GM19023 (cell line): ENCODE results near the gene FADD.
"Not testable (repeated sequence)": the region's sequence is repeated elsewhere in the genome, so short reads cannot be mapped to it uniquely, and the experiment has no call there.

Experiments
- ATAC-seq: cut with Tn5 transposase; IDR thresholded peaks from one replicate; pipeline ENCODE4 v1.9.1; 2021; ENCODE audit warnings: mild to moderate bottlenecking, moderate library complexity; ENCODE audit not compliant: unreplicated experiment

Gene FADD

GRCh38 chr11:70180906-70181305, 22.2 kb upstream of the FADD start:
- ATAC-seq, result no peak

DNA sequence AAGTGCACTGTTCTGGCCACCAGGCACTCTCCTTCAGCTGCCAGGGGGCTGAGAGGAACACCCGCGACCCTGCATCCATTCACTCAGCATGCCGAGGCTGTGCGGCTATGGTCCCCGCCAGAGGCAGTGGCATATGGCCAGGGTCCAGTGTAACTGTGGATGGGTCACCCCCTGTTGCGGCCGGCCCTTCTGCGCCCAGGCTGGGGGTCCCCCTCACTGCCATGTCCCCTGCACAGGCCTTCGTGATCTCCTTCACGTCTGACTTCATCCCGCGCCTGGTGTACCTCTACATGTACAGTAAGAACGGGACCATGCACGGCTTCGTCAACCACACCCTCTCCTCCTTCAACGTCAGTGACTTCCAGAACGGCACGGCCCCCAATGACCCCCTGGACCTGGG, 20.8 kb upstream of the FADD start:
- ATAC-seq, result no peak

DNA sequence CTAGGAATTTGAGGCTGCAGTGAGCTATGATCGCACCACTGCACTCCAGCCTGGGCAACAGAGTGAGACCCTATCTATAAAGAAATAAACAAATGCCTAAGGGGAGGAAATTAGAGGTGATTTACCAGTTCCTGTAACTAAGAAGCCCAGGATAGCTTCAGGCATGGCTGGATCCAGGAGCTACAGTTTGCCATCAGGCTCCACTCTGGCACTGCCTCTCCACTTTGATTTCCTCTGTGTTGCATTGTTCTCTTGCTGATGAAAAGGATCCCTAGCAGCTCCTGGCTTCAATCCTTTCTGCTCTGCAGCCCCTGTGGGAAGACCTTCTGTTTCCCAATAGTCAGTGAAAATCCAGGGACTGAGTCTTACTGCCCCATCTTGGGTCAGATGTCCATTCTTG, 20.1 kb upstream of the FADD start:
- ATAC-seq, result no peak

- ATAC-seq, result no peak
These were observed 19.5 kb upstream of the FADD start for GRCh38 chr11:70183483-70184176.

DNA sequence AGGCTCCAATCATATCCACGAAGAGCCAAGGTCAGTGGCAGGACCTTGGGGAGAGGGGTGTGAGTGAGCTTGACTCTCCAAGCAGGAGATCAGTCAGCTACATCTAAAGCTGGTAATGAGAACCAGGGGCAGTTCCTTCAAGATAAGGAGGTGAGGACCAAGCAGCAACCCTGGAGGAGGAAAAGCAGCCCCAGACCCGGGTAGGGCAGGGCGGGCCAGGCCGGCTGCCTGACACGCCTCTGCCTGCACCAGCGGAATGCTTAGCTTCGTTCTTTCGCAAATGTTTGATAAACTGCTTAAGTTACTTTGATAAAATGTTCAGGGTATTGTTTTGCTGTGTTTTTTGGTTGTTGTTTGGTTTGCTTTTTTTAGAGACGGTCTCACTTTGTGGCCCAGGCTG, 18.7 kb upstream of the FADD start:
- no peak for ATAC-seq

- ATAC-seq, result no peak
These were observed 17.6 kb upstream of the FADD start for GRCh38 chr11:70185348-70186055.

DNA sequence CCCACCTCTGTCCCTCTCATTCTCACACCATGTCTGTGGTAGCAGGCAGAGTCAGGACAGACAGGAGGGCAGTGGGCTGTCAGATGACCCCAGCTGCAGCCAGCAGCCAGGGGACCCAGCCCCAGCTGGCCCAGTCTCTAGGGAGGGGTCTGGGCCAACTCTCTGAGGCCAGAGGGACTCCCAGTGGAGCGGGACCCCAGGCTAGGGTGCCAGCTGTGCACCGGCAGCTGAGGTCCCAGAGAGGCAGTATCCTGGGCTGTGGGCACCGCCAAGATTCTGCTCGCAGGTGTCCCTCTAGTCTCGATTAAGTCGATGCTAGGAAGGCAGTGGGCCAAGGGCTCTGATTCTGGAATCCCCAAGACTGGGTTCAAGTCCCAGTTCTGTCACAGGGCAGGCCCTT, 16.7 kb upstream of the FADD start:
- no peak for ATAC-seq

GRCh38 chr11:70186936-70187335, 16.2 kb upstream of the FADD start:
- ATAC-seq, result no peak

DNA sequence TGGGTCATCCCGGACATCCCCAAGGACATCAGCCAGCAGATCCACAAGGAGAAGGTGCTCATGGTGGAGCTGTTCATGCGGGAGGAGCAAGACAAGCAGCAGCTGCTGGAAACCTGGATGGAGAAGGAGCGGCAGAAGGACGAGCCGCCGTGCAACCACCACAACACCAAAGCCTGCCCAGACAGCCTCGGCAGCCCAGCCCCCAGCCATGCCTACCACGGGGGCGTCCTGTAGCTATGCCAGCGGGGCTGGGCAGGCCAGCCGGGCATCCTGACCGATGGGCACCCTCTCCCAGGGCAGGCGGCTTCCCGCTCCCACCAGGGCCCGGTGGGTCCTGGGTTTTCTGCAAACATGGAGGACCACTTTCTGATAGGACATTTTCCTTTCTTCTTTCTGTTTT, 15.3 kb upstream of the FADD start:
- no peak for ATAC-seq

DNA sequence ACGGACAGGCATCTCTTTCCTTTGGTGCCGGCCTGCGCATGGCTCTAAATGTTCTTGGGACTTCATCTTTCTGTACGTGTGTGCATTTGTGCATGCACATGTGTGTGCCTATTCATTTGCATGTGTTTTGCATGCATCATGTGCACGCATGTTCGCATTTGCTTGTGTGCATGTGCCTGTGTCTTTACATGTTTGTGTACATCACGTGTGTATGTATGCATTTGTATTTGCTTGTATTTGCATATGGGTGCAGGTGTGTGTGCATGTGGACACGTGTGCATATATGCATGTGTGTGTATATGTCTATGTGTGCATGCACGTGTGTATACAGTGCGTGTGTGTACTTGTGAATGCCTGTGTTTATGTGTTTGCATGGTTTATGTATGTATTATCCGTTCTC, 13.5 kb upstream of the FADD start:
- no peak for ATAC-seq

DNA sequence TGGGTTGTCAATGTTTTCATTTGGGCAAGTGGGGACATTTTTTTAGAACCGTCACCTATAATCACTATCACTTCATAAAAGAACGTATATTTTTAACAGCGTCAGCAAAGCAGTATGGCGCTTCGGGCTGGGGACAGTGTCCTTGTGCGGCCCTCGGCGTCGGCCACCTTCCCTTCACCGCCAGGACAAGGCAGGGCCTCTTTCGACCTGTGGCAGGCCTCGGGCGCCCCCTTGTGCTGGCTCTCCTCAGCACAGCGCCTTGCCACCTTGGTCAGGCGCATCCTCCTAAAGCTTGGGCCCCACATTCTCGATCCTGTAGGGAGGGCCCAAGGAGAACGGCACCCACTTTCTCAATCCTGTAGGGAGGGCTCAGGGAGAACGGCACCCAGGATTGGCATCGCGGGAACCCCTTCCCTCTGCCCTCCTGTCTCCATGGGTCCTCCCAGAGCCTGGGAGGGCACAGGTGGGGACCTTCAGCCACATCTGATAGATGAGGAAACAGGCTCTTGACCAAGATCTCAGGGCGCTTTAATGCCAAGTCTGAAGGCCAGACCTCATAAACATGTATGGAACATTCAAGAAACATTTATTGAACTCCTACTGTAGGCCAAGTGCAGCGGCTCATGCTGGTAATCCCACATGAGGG, 11.5 kb upstream of the FADD start:
- ATAC-seq, result no peak

DNA sequence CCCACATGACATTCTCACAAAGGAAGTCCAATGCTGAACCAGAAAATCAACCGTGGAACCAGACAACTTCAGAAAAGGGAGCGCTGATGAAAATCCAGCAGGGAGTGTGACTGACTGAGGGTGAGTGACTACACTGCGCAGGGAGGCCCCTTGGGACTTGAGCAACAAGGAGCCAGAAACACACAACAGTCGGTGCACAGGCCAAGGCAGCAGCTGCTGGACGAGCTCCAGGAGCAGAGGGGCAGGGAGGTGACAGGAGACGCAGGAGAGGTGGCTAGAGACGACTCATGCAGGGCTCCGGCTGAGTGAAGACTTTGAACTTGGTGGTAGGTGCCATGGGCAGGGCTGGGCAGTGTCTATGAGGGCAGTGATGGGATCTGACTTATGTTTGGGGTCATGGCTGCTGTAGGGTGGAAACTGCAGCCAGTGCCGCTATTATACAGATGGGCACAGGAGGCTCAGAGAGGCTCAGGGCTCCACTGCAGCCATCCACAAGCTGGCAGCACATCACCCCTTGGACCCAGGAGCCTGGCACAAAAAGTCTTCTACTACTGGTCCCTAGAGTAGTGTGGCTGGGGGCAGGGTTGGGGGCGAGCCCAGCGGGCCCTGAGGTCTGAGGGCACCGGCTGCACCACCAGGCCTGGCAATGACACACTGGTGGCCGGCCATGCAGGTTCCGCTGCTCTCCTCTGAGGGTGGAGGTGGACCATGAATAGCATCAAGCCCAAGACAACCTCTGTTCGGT, 10.3 kb upstream of the FADD start:
- no peak for ATAC-seq

DNA sequence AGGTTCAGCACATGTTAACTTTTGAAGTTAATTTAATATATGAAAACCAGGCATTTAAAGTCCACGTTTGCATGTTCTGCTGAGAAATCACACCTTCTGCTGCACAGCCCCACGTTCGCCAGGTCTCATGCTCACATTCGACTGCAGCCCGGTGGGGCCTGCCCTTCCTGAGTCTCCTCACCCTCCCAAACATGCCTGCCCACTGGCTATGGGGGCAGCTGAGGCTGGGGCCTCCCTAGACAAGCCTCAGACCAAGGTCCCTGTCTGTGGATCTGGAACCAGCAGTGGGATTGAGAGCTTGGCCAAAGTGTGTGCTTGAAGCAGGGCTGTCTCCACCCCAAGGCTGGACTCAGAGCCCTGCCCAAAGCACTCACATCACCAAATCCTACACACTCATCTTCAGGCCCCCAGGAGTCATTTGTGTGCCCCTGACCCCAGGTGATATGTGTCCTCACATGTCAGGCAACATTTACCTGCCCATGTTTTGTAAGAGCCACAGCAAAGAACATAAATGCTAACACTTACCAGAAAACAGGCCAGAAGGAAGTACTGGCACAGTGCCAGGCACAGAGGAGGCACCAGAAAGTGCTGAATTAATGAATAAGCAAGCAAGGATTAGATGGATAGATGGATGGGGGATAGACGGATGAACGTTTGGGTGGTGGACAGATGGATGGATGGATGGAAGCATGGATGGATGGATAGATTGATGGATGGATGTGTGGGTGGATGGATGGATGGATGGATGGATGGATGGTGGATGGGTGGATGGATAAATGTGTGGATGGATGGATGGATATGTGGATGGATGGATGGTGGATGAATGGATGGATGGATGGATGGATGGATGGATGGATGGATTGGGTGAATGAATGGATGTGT, 9.4 kb upstream of the FADD start:
- no peak for ATAC-seq

GRCh38 chr11:70194792-70195791, 8.0 kb upstream of the FADD start:
- ATAC-seq, result no peak

- ATAC-seq, result no peak
These were observed 2.8 kb upstream of the FADD start for GRCh38 chr11:70200212-70200844.

DNA sequence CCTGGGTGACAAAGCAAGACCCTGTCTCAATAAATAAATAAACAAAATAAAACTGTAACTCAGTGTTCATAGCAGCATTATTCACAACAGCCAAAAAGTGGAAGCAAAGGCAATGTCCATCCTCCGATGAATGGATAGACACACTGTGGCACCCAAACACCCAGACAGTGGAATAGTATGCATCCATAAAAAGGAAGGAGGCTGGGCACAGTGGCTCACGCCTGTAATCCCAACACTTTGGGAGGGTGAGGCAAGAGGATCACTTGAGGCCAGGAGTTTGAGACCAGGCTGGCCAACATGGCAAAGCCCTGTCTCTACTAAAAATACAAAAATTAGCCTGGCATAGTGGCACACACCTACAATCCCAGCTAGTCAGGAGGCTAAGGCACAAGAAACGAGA, 2.0 kb upstream of the FADD start:
- ATAC-seq, result not testable (repeated sequence)

- no peak for ATAC-seq
These were observed 924 bp upstream of the FADD start for GRCh38 chr11:70201882-70202861.
